ENCODE results near the gene TMEM163.

Gene TMEM163

GRCh38 chr2:134693359-134694330, 25.2 kb downstream of the TMEM163 start:
- no peak for DNase-seq (ENCODE audit: low read depth in 2 of 2)

- no peak for DNase-seq (ENCODE audit: low read depth in 2 of 2)
Observed at GRCh38 chr2:134692499-134692898, 26.3 kb downstream of the TMEM163 start.

- DNase-seq (ENCODE audit: low read depth in 2 of 2), result no peak
Observed at GRCh38 chr2:134690629-134691215, 28.1 kb downstream of the TMEM163 start.

GRCh38 chr2:134689315-134689714, 29.5 kb downstream of the TMEM163 start:
- no peak for DNase-seq (ENCODE audit: low read depth in 2 of 2)

- DNase-seq (ENCODE audit: low read depth in 2 of 2), result no peak
Observed at GRCh38 chr2:134685967-134686366, 32.8 kb downstream of the TMEM163 start.

- DNase-seq (ENCODE audit: low read depth in 2 of 2), result no peak
Observed at GRCh38 chr2:134683561-134684112, 35.2 kb downstream of the TMEM163 start.

- DNase-seq (ENCODE audit: low read depth in 2 of 2), result no peak
Observed at GRCh38 chr2:134682726-134683125, 36.1 kb downstream of the TMEM163 start.

GRCh38 chr2:134681201-134681600, 37.6 kb downstream of the TMEM163 start:
- no peak for DNase-seq (ENCODE audit: low read depth in 2 of 2)

- no peak for DNase-seq (ENCODE audit: low read depth in 2 of 2)
Observed at GRCh38 chr2:134679745-134680144, 39.1 kb downstream of the TMEM163 start.

GRCh38 chr2:134679294-134679693, 39.5 kb downstream of the TMEM163 start:
- no peak for DNase-seq (ENCODE audit: low read depth in 2 of 2)

- DNase-seq (ENCODE audit: low read depth in 2 of 2), result no peak
Observed at GRCh38 chr2:134677856-134678756, 40.7 kb downstream of the TMEM163 start.

- DNase-seq (ENCODE audit: low read depth in 2 of 2), result no peak
Observed at GRCh38 chr2:134676960-134677359, 41.8 kb downstream of the TMEM163 start.

- DNase-seq (ENCODE audit: low read depth in 2 of 2), result no peak
Observed at GRCh38 chr2:134675314-134675713, 43.5 kb downstream of the TMEM163 start.

GRCh38 chr2:134674687-134675086, 44.1 kb downstream of the TMEM163 start:
- no peak for DNase-seq (ENCODE audit: low read depth in 2 of 2)

- DNase-seq (ENCODE audit: low read depth in 2 of 2), result no peak
Observed at GRCh38 chr2:134671513-134671912, 47.3 kb downstream of the TMEM163 start.

GRCh38 chr2:134670955-134671354, 47.8 kb downstream of the TMEM163 start:
- DNase-seq (ENCODE audit: low read depth in 2 of 2), result no peak

- DNase-seq (ENCODE audit: low read depth in 2 of 2), result no peak
Observed at GRCh38 chr2:134669731-134670669, 48.8 kb downstream of the TMEM163 start.

GRCh38 chr2:134668821-134669220, 50.0 kb downstream of the TMEM163 start:
- no peak for DNase-seq (ENCODE audit: low read depth in 2 of 2)

GRCh38 chr2:134667541-134667940, 51.3 kb downstream of the TMEM163 start:
- no peak for DNase-seq (ENCODE audit: low read depth in 2 of 2)

GRCh38 chr2:134667081-134667480, 51.7 kb downstream of the TMEM163 start:
- DNase-seq (ENCODE audit: low read depth in 2 of 2), result no peak
